Lower leg skin (tissue), 3 donors: ENCODE results near the gene TTBK1.

ENCODE experiments used
- CTCF ChIP-seq, 3 donors: fragments of 450-650 bp; IDR thresholded peaks; one replicate each; pipeline ENCODE4 v1.5.1; 2016; ENCODE audit warnings: antibody characterized with exemption in 3 of 3, mild to moderate bottlenecking in 3 of 3, moderate library complexity in 2 of 3
- POLR2A ChIP-seq, 2 donors: fragments of 450-650 bp; IDR thresholded peaks; one replicate each; pipeline ENCODE4 v1.6.1; 2016 to 2017; ENCODE audit warnings: antibody characterized with exemption in 2 of 2, mild to moderate bottlenecking in 1 of 2, moderate library complexity in 1 of 2

- TF ChIP-seq CTCF (IDR thresholded peaks at IDR 0.05) (no peak), POLR2A (IDR thresholded peaks at IDR 0.05) (no peak)
These were observed 13.3 kb upstream of the TTBK1 start for GRCh38 chr6:43229803-43230620.
